D721Med (cell line): ENCODE measurements around the gene OR51F2.

Experiments used
- DNase-seq: peaks from one replicate; pipeline ENCODE4 v3.0.0; 2011; ENCODE audit warnings: low spot score; ENCODE audit not compliant: insufficient read length
- FAIRE-seq: peaks from 2 replicates; lab custom pipeline; 2011; peaks lifted over from hg19 to GRCh38; lab: Jason Lieb, UNC
- TF ChIP-seq, protein P1 (sequence below): IDR thresholded peaks from 2 replicates; pipeline ENCODE4 v1.5.1; 2012; ENCODE audit warnings: mild to moderate bottlenecking, control low read depth; ENCODE audit not compliant: insufficient read depth; ENCODE audit errors: missing control alignments

Gene OR51F2

DNA sequence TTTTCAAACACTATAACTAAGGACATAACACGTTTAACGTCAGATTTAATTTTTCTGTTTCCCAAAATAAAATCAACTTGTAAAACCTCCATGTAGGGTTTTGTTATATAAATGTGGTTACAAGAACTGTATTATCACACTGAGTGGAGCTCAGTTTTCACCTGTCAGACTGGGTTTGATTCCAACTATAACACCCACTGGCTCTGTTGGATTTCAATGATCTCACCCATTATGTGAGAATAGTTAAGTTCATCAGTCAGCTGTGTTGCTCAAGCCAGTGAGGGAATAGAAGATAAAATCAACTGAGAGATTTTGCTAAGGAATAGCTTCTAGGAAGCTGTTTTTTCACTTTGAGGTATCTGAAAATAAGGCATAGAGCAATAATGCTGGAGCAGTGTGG, 11.9 kb upstream of the OR51F2 start:
- FAIRE-seq (no peak), DNase-seq (no peak)
- TF ChIP-seq, protein P1, sequence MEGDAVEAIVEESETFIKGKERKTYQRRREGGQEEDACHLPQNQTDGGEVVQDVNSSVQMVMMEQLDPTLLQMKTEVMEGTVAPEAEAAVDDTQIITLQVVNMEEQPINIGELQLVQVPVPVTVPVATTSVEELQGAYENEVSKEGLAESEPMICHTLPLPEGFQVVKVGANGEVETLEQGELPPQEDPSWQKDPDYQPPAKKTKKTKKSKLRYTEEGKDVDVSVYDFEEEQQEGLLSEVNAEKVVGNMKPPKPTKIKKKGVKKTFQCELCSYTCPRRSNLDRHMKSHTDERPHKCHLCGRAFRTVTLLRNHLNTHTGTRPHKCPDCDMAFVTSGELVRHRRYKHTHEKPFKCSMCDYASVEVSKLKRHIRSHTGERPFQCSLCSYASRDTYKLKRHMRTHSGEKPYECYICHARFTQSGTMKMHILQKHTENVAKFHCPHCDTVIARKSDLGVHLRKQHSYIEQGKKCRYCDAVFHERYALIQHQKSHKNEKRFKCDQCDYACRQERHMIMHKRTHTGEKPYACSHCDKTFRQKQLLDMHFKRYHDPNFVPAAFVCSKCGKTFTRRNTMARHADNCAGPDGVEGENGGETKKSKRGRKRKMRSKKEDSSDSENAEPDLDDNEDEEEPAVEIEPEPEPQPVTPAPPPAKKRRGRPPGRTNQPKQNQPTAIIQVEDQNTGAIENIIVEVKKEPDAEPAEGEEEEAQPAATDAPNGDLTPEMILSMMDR = no peak

DNA sequence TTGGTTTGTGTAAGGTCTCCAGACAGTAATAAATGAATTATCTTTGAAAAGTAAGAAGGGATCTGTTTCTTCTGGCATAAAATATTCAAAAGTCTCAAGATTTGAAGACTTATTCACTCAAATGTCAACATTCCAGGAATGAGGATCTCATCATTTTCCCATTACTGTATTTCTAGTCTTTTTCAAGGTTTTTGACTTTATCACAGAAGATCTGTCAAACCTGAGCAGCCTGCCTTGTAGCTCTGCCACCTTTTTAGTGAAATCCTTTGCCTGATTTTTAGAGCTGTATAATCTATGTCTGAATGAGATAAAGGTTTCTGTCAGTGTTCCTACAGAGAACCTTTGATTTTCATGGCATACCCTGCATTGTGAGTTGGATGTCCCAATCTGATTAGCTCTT, 4.0 kb downstream of the OR51F2 start:
- DNase-seq (no peak), FAIRE-seq (no peak)
- TF ChIP-seq, protein P1 = no peak

DNA sequence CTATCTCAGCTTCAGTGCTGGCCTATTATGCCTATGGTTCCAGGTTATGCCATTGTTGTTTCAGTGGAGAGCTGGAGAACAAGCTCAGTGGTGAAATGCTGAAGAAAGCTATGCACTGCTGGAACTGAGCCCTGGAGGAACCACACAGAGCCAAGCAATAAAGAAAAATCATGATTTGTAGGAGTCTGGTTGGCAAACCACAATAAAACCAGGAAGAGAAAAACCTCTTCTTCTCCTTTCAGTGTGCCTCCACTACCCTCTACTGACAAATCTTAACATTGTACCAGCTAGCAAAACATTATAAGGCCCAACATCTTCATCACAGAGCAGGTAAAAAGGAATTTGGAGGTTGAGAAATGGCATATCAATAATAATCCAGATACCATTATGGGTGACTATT, 5.3 kb downstream of the OR51F2 start:
- DNase-seq (no peak), FAIRE-seq (no peak)
- TF ChIP-seq, protein P1 = no peak

DNA sequence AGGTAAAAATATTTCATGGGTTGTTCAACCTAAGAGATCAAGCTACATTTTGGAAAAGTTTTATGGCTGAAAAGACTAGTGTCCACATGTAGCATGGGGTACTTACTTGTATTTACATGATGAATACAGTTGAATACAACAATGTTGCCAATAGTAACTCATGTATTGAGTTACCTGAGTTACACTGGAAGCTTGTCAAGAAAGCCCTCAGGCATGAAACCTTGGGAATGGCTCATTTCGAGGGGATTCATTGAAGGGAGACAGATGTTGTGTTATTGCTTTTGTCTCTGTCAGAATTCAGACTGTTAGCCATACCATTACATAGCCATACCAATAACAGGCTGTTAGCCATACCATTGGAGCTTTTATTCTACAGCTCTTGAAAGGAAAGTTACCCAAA, 9.2 kb downstream of the OR51F2 start:
- DNase-seq (no peak), FAIRE-seq (no peak)
- TF ChIP-seq, protein P1 = no peak

DNA sequence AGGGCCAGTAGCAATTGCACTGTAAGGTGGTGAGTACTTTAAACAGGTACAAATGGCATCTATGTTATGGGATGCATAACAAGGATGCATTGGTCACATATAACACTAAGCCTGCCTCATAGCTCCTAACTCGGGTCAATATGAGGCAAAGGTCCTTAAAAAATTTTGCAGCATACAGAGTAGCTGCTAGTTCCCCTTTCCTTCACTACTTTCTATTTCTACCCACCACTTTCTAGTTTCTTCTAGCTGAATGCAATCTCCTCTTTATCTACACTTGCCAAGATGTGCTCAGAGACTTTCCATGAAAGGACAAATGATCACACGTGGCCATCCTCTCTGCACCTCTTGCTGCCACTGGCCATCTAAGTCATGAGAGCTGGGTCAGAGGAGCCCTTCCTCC, 9.8 kb downstream of the OR51F2 start:
- FAIRE-seq (no peak), DNase-seq (no peak)
- TF ChIP-seq, protein P1 = no peak

DNA sequence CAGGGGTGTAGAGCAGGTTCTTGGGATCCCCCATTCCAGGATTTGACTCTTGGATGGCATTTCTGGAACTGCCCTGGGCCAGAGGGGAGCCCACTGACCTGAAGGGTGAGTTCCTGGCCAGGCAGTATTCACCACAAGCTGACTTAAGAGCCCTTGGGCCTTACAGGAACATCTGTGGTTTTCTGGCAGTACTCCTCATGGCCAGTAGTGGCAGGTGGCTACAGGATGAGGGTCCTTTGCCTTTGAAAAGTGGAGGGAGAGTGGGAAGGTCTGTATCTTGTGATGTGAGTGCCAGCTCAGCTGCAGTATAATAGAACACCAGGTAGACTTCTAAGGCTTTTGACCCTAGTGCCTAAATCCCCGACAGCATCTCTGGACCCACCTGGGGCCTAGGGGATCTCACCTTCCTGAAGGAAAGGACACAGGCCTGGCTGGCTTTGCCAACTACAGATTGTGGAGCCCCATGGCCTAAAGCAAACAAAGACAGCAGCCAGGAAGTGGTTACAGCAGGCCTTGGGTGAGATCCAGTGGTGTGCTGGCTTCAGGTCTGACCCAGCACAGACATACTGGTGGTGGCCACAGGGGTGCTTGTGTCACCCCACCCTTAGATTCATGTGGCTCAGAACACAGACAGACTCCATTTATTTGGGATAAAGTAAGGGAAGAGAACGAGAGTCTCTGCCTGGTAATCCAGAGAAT, 18.9 kb downstream of the OR51F2 start:
- DNase-seq (no peak), FAIRE-seq (no peak)
- TF ChIP-seq, protein P1 = no peak

DNA sequence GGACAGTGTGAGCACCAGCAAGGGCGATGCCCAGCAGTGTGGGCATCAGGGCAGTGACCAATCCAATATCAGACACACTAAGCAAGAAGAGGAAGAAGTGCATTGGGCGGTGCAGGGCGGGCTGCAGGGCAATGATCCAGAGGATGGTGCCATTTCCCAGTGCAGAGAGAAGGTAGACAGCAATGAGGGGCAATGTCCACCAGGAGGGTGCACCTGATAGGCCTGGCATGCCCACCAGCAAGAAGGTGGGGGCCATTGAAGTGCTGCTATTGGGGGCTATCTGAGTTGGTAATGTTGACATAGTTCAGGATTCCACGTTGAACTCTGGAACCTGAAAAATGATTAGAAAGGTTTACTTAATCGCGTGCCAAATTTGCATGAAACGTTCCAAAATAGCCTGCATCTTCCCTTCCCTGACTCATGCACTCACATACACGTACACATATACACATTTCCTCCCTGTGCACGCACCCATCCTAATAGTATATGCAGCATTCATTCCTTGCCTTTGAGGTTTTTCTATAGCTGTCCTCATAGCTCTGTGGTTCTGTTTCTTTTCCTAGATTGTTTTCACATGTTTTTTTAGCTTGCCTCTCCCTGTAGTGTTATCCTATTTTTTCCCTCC, 27.9 kb downstream of the OR51F2 start, which contains the start of gene OR51S1:
Gene OR51S1 (minus strand): TSS at position 301 of the 625 bp plus-strand sequence. CDS start 0 bp downstream, at position 301.
- no peak for DNase-seq
- TF ChIP-seq, protein P1 = no peak
- FAIRE-seq = no peak
